Hindlimb muscle (tissue), 1 donor: ENCODE data around the gene FJX1. TPM values are rescaled to one million over a fixed set of nuclear protein-coding genes. Genes with fewer than 3 reads are reported as not detected.

Experiments
- DNase-seq: peaks from one replicate; pipeline ENCODE4 v3.0.0-alpha.2; 2013
- polyA plus RNA-seq: library from polyadenylated mRNA; unstranded; fragments of 120-200 nt; gene quantifications from one replicate; pipeline ENCODE4 v1.2.1, GENCODE V29; 2013; ENCODE audit not compliant: insufficient read length

The FJX1 gene
- 5.4 TPM for polyA plus RNA-seq

- peak; percentile 74 for DNase-seq
Observed at GRCh38 chr11:35617687-35618496, at the start of gene FJX1. FJX1 (plus strand) TSS chr11:35618460; CDS start chr11:35618637, 177 bp downstream.

- DNase-seq: no peak
Observed at GRCh38 chr11:35571696-35572095, 46.6 kb upstream of the FJX1 start.

DNA sequence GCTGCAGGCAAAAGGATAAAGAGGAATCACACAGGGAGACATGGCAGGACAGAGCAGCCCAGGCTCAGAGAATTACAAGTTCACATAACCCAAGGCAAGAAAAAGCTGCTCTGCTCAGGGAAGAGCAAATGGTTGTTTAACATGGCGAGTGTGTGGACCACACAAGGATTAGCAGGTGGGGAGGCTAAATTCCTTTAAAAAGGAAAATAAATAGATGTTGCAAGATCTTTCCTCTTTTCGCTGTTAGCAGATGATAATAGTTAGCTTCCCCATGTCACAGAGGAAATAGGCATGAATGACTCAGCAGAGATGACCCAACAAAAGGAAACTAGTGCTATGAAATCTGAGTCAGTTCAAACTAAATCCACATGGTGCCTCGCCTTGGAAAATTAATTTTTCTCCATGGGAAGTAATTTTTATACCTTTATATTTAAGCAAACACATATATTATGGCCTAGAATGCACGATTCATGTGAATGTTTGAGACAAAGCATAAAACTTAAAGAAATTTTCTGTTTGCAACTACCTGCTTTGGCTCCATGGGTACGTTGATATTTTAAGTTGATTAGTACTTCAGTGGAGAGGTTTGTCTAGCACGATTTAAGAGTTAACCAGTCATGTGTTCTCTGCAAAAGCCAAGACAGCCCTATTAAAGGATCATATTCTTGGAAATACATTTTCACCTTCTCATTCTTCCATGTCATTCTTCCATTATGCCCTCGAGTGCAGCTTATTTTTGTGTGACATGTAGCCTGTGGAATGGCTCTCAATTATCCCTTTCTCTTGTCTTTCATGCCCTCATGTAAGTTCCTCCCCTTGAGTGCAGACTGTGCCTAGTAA, 38.5 kb upstream of the FJX1 start:
- DNase-seq: no peak

- DNase-seq: no peak
Observed at GRCh38 chr11:35580397-35580781, 37.9 kb upstream of the FJX1 start.

DNA sequence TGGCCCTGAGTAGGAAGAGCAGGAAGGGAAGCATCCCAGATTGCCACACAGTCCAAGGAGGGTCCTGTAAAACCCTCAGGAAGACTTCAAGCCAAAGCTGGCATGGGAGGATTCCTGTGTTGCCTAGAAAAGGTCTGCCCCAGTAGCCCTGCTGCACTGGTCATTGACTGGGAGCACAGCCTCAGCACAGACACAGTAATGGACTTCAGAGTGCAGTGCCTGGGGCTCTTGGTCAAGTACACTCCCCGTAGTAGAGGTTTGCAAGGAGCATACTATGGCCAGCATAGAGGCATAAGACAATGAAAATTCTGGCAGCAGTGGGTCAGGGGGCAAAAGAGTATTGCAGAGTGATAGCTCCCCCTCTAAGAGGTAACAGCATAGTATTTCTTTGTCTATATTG, 36.2 kb upstream of the FJX1 start:
- no peak for DNase-seq

- no peak for DNase-seq
Observed at GRCh38 chr11:35583126-35583525, 35.1 kb upstream of the FJX1 start.

GRCh38 chr11:35583843-35584242, 34.4 kb upstream of the FJX1 start:
- no peak for DNase-seq

- no peak for DNase-seq
Observed at GRCh38 chr11:35584321-35584720, 33.9 kb upstream of the FJX1 start.

GRCh38 chr11:35585416-35585815, 32.8 kb upstream of the FJX1 start:
- DNase-seq: no peak

- no peak for DNase-seq
Observed at GRCh38 chr11:35586222-35586621, 32.0 kb upstream of the FJX1 start.

GRCh38 chr11:35587972-35588371, 30.3 kb upstream of the FJX1 start:
- DNase-seq: no peak

- DNase-seq: no peak
Observed at GRCh38 chr11:35588627-35589026, 29.6 kb upstream of the FJX1 start.

- DNase-seq: no peak
Observed at GRCh38 chr11:35589281-35589680, 29.0 kb upstream of the FJX1 start.

DNA sequence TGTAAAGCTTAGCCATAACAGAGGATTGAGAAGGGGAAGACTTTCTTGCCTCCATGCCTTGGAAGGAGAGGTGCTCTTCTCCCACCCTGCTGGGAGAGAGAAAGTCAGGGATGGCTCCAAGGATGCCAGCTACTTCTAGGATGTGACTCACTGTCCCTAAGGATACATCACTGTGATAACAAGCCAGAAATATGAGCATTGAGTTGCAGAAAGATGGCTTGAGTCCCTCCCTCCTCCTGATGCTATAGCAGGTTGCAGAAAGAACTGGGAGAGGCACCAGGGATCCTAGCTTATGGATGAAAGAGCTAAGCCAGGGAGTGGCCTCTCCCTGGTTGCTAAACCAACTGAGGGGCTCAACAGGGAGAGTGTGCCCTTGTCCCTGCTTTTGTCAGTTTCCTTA, 27.8 kb upstream of the FJX1 start:
- DNase-seq: no peak

- DNase-seq: no peak
Observed at GRCh38 chr11:35593143-35593542, 25.1 kb upstream of the FJX1 start.

- no peak for DNase-seq
Observed at GRCh38 chr11:35594680-35595079, 23.6 kb upstream of the FJX1 start.

DNA sequence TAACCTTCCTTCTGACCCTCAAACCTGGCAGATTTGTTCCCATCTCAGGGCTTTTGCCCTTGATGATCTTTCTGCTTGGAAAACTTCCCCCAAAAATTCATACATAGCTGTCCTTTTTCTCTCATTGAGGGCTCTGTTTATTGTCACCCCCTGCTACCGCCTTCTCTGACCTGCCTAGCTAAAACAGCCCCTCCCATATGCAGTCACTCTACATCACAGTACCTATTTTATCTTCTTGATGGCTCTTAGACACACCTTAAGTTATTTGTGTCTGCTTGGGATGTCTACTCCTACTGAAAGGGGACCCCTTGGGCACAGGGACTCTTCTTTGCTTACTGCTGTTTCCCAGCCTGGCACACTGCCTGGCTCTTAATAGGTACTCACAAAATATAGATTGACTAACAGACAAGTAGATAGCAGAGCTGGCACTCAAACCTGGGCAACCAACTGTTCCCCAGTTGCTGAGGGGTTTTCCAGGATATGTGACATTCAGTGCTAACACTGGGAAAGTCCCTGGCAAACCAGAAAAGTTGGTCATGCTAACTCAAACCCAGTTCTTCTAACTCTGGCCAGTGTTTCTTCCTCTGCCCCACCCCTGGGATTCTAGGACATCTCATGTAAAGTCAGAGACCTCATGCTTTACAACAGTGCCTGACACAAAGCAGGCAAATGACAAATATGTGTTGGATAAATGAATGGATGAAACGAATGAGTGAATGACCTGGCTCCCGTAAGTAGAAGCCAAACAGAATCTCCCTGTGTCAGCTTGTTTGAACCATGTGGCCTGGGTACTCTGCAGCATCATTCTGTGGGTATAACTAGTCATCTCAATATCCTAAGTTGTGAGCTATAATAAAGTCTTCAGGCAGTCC, 19.8 kb upstream of the FJX1 start:
- DNase-seq: no peak

DNA sequence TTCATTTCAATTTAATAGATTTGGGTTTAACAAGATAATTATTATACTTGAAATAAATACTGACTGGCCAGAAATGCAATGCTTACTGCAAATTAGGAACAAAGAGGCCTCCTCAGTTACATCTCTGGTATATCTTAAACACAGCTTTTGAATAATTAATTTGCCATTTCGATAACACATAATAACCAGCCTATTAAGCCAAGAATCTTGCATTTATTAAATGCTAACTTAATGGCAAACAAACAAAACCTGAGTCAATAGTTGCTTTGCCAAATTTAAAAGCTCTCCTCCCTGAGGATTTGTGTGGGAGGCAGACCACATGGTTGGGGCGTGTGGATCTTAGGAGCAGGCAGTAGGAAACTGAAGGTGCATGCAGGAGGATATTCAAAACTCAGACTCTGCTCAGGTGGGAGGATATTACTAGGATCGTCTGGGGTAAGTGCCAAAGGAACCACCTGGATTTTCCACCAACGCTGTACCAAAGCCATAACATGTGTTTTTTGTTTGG, 17.9 kb upstream of the FJX1 start:
- DNase-seq: no peak

DNA sequence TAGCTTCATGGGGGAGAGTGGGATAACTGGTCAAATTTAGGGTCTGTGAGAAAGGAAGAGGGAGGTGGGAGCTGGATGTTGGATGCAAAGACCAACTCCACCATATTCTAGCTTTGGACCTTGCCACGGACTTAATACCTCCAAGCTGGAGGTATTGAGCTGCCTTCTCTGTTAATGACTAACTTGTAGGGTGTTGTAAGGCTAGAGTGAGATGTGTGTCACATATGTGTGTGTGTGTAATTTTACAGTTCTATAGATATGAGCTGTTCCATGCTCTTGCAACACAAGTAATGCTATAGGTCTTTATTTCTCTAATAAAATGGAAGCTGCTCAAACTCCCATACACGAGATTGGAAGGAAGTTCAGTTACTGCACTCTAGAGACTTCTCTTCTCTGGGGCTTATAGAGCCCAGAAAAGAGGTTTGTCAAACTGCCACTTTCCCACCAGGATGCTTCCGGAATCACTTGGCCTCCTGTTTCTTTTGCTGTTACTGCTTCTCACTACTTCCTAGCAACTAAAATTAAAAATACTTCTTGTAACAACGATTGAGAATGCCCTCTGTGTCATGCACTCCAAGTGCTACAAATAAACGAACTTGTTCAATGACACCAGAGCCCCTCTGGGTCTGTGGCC, 16.0 kb upstream of the FJX1 start:
- DNase-seq: no peak

GRCh38 chr11:35602979-35603378, 15.3 kb upstream of the FJX1 start:
- no peak for DNase-seq

DNA sequence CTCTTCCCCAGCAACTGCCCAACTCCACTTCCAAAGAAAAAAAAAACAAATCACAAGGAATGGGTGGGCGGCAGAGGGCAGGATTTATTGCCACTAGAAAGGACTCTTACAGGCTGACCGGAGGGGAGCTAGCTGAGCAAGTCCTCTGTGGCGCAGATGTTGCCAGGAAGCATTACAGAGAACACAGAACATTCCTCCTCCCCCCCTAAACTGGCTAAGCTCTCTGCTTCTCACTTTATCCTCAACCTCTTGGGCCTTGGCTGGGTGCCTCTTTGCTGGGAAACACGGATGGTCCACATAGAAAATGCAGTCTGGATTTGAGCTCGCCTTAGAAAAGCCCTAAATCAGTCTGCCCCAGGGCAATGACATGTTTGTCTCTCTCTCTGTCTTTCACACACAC, 12.6 kb upstream of the FJX1 start:
- peak; percentile 76 for DNase-seq

- no peak for DNase-seq
Observed at GRCh38 chr11:35606206-35606605, 12.1 kb upstream of the FJX1 start.
